SK-N-SH (cell line): ENCODE results near the gene SCFD1.

Source experiments
- CTCF ChIP-seq: fragments of 200-600 bp; sonication (generic); IDR thresholded peaks from 2 replicates; pipeline ENCODE4 v1.6.1; 2017; ENCODE audit warnings: antibody characterized with exemption, mild to moderate bottlenecking, moderate library complexity
- GATA2 ChIP-seq: sonication (generic); formaldehyde crosslinking; IDR thresholded peaks from 2 replicates; pipeline ENCODE4 v1.5.0; 2020; ENCODE audit warnings: mild to moderate bottlenecking, missing genetic modification reagents
- JUND ChIP-seq: IDR thresholded peaks from 2 replicates; pipeline ENCODE4 v1.4.0; 2012
- MAX ChIP-seq: IDR thresholded peaks from 2 replicates; pipeline ENCODE4 v1.4.0; 2012; ENCODE audit warnings: low read depth
- RAD21 ChIP-seq: IDR thresholded peaks from 2 replicates; pipeline ENCODE4 v1.6.1; 2012; ENCODE audit warnings: mild to moderate bottlenecking, low read length
- RCOR1 ChIP-seq: fragments of 150-350 bp; IDR thresholded peaks from 2 replicates; pipeline ENCODE4 v1.6.1; 2017; ENCODE audit warnings: antibody characterized with exemption, low read length
- SIN3A ChIP-seq: IDR thresholded peaks from 2 replicates; pipeline ENCODE4 v1.6.1; 2012; ENCODE audit warnings: low read depth, mild to moderate bottlenecking, low read length, moderate library complexity, borderline replicate concordance
- TEAD4 ChIP-seq: IDR thresholded peaks from 2 replicates; pipeline ENCODE4 v1.4.0; 2012; ENCODE audit warnings: mild to moderate bottlenecking, borderline replicate concordance; ENCODE audit not compliant: insufficient read depth

- TF ChIP-seq CTCF, result no peak
- TF ChIP-seq GATA2, result peak; percentile 28; the same call in 1 of the 2 replicates
- TF ChIP-seq RAD21, result no peak
- no peak for TF ChIP-seq TEAD4
- TF ChIP-seq MAX, result no peak
- TF ChIP-seq RCOR1, result no peak
- TF ChIP-seq JUND, result no peak
- TF ChIP-seq SIN3A, result no peak
Observed at GRCh38 chr14:30768791-30769190, 146.7 kb downstream of the SCFD1 start.
